Measurements from ENCODE around the gene SULT1C2.

DNA sequence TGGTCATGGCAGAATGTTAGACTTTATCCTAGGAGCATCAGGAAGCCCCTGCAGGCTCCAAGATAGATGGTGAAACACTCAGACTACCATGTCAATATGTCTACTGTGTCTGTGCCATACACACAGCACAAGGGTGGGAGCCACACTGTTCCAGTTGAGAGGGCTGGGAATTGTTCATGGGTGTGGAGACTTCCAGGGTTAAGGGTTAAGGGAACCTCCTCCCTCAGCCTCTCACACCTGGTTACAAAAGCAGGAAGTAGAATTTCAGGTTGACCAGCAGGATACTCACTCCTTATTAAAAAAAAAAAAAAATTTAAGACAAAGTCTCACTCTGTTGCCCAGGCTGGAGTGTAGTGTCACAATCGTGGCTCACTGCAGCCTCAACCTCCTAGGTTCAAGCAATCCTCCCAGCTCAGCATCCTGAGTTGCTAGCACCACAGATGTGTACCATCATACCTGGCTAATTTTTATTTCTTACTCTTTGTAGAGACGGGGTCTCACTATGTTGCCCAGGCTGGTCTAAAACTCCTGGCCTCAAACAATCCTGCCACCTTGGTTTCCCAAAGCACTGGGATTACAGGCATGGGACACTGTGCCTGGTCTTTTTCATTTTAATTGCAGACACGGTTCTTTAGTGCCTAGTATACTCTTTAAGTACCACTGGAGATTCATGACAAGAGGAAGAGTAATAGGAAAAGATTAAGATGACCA, 26.0 kb downstream of the SULT1C2 start:
- no peak for TF ChIP-seq CTCF (IDR thresholded peaks at IDR 0.05)
- no peak for TF ChIP-seq POLR2A (IDR thresholded peaks at IDR 0.05)

Data from prostate gland (tissue), 2 donors.